ENCODE data around the gene NUTM2B. TPM values are rescaled to one million over a fixed set of nuclear protein-coding genes. Genes with fewer than 3 reads are reported as not detected.
"Not testable (repeated sequence)": the region's sequence is repeated elsewhere in the genome, so short reads cannot be mapped to it uniquely, and the experiment has no call there.

NUTM2B gene
- polyA plus RNA-seq, 1 donor, result 1.2 TPM

DNA sequence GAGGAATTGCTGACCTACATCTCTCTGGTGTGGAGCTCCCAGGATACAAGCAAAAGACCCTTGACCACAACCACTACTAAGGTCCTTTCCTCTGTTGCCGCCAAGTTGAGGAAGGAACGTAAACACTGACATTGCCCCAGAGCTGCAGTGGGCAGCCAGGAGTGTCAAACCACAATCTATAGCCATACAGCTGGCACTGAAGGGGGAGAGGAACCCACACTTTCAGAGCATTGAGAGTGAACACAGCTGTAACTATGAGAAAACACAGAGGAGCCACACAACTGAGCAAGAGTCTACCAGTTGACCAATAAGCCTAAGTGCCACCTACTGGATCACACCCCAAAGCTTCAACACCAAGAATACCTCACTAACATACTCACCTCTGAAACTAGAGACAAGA is 45.5 kb downstream of the NUTM2B start:
- DNase-seq (ENCODE audit: low read depth), result not testable (repeated sequence)

DNA sequence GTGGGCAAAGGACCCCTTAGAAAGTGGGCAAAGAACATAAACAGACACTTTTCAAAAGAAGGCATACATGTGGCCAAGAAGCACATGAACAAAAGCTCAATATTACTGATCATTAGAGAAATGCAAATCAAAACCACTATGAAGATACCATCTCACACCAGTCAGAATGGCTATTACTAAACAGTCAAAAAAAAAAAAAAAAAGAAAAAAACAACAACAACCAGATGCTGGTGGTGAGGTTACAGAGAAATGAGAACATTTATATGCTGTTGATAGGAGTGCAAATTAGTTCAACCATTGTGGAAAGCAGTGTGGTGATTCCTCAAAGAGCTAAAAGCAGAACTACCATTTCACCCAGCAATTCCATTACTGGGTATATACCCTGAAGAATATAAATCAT is 50.6 kb downstream of the NUTM2B start:
- DNase-seq (ENCODE audit: low read depth), result not testable (repeated sequence)

- DNase-seq (ENCODE audit: low read depth), result not testable (repeated sequence)
Observed at GRCh38 chr10:79758297-79758993, 55.4 kb downstream of the NUTM2B start.

Other genes starting within 250 kb of the NUTM2B start
- 0.49 TPM for gene EIF5AL1, start 190.7 kb upstream of the NUTM2B start, polyA plus RNA-seq (ENCODE audit: insufficient read length)
- gene SFTPA2, start 142.8 kb upstream of the NUTM2B start, polyA plus RNA-seq (ENCODE audit: insufficient read length), result 0.15 TPM
- not detected for gene SFTPA1, start 92.3 kb upstream of the NUTM2B start, polyA plus RNA-seq (ENCODE audit: insufficient read length)
- 0.59 TPM for gene NUTM2E, start 123.5 kb downstream of the NUTM2B start, polyA plus RNA-seq (ENCODE audit: insufficient read length)
- 1.5 TPM for gene SFTPD, start 245.9 kb downstream of the NUTM2B start, polyA plus RNA-seq (ENCODE audit: insufficient read length)